Left hindlimb (tissue), 1 donor: ENCODE results near the gene SLU7.

Source experiments
- DNase-seq: peaks from one replicate; pipeline ENCODE4 v3.0.0-alpha.2; 2018

SLU7 gene

DNA sequence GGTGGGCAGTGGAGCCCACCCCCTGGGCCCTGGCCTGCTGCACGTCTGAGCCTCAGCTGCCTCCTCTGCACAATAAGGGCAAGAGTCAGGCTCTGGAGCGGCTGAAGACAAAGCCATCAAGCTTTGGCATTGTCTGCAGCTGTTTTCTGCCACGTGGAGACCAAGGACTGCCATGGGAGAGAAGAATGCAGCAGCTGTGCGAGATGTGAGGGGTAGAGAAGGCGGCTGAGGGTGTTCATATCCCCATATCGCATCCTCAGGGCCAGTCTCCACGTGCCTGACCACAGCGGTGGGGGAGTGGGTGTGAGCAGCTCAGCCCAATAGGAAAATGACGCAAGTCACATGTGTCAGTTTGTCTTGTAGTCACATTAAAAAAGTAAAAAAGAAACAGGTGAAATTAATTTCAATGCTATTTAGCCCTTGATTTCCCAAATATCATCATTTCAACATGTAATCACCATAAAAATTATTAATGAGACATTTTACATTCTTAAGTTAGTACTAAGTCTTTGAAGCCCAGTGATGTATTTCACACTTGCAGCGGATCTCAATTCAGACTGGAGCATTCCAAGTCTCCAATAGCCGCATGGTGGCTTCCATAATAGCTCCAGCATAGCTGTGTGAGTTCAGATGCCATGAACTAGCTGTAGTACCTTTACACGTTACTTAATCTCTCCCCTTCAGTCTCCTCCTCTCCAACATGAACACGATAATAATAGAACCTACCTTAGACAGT is 55.1 kb downstream of the SLU7 start:
- peak; percentile 68 for DNase-seq

DNA sequence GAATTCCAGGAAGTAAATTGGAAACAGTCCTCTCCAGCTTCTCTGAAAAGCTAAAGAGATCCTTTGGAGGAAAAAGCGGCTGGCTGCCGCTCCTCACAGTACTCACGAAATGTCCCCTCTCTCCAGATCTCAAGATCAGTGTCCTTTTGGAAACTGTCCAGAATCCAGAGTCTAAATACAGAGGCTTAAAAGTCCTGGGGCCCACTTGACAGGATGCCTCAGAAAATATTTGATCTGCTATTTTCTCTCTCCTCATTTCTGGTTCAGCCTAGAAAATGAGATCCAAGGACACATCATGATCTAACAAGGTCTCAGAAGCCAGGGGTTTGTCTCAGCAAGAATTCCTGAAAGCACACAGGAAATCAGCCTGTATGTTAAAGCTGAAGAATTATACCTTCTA is 55.7 kb downstream of the SLU7 start:
- DNase-seq: peak; percentile 70

- DNase-seq: no peak
Observed at GRCh38 chr5:160361624-160362228, 57.2 kb downstream of the SLU7 start.

DNA sequence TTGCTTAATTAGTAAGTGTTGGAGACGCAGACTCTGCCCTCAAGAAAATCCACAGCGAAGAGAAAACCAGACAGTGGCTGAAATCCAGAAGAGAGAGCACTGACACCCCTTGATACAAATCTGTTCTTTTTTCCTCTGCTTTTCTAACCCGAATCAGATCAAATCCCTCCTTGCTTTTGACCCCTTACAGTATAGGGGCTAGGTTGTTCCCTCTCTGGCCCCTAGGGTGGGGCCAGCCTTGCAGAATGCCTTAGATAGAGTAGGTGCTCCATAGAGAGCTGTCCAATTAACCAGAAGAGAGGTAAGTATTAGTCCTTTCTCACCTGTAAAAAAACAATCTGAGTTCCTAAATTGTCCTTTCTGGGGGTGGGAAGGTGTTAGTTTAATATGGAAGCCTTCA is 58.6 kb downstream of the SLU7 start:
- no peak for DNase-seq

DNA sequence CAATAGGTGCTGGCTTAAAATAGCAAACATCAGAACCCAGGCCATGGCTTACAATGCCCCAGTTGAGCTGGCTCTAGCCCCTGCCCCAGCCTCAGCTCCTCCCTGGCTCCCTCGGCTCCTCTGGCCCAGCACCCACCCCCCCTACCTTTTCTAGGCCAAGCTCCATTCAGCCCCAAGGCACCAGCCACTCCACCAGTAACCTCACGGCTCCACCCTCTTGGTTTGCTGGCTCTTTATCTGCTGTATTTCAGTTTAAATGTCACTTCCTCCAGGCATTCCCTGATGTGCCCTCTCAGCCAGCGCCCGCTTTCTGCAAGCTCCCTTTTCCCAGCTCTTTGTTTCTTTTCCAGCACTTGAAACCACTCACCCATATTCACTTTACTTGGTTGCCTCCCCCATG is 59.1 kb downstream of the SLU7 start:
- no peak for DNase-seq

GRCh38 chr5:160359242-160359641 is 59.6 kb downstream of the SLU7 start:
- no peak for DNase-seq

DNA sequence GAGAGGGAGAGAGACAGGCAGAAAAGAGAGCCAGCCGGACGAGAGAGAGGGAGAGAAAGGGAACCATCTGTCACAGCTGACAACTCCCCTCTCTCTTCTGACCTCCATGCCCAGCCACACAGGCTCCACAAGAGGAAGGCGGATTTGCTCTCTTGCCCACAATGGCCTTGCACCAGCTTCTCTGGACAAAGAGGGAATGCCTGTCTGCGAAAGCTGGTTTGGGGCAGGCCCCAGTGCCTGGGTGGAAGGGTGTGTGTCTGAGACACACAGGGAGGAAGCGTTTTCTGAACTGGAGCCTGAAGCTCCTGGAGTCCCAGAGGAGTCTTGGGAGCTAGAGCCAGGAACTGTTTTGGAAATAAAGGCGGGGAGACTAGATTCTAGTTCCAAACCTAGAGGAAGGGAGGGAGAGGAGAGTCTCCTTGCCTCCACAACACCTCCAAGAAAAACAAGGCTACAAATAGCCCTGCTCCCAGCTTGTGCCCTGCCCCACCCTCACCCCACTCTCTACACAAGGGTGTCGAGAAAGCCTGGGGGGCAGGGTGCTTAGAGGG is 60.9 kb downstream of the SLU7 start:
- DNase-seq: peak; percentile 83

DNA sequence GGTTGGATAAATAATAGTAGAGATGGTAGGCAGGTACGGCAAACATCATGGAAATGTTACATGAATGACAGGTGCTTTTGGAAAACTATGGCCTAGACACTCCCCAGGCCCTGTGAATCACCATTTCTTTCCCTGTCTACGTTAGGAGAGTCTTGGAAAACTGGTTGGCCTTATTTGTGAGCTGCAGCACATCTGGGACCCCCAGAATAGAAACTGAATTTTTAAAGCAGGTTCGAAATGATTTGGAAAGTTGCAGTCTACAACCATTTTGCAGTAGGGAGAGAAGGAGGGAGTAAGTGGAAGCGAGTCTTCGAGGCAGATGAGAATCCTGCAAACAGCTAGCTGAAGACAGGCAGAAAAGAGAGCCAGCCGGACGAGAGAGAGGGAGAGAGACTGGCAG is 61.5 kb downstream of the SLU7 start:
- no peak for DNase-seq

- DNase-seq: no peak
Observed at GRCh38 chr5:160356550-160357347, 62.1 kb downstream of the SLU7 start.

GRCh38 chr5:160354666-160355065 is 64.2 kb downstream of the SLU7 start:
- no peak for DNase-seq

DNA sequence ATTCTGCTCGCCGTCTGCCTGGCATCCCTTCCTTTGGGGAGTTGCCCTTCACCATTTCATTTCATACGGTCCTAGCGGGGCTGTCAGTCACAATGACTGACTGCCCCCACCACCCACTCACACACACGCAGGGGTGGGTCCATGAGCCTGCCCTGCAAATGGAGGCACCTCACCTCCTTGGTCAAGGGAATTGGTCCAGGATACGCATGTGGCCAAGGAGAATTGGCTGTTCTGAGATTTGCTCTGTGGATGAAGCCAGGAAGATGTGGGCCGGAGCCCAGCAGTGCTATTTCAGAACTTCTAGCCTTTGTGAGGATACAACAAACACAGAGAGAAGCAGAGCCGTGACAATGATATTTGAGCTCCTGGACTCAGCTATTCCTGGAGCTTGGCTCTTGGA is 65.5 kb downstream of the SLU7 start:
- peak; percentile 64 for DNase-seq

DNA sequence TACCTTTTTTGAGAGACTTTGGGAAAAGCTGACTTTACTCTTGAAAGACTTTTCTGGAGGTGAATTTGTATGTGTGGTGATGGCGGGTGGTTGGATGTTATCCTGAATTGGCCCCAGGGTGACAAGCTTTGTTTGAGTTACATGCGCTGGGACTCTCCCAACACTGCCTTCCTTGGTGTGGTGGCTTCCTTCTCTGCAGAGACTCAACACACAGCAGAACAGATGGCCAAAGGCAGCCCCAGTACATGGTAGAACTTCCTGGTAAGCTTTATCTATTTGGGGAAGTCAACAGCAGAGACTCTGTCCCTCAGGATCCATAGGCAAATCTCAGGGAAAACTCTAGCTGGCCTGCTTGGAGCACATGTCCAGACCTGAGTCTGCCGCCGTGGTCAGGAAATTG is 66.6 kb downstream of the SLU7 start:
- DNase-seq: no peak
